H1 (cell line): Measurements from ENCODE around the gene ZNF683. TPM values are rescaled to one million over a fixed set of nuclear protein-coding genes. Genes with fewer than 3 reads are reported as not detected.

ENCODE experiments used
- CBX8 ChIP-seq: fragments of 300-800, 300-1000 bp; sonication (generic); IDR thresholded peaks from 2 replicates; pipeline ENCODE4 v1.7.1; 2016; ENCODE audit warnings: low read depth, low read length, borderline replicate concordance
- RAD21 ChIP-seq, 2 experiments: IDR thresholded peaks in 1 of 2; conservative IDR thresholded peaks in 1 of 2; 2 replicates each; pipeline ENCODE4 v1.6.1; 2011; ENCODE audit warnings: low read depth in 2 of 2, low read length in 2 of 2, improper control_type of control experiment in 1 of 2, inconsistent platforms in 1 of 2, mild to moderate bottlenecking in 1 of 2, moderate library complexity in 1 of 2
- RBBP5 ChIP-seq: IDR thresholded peaks from 2 replicates; pipeline ENCODE4 v1.7.1; 2012; ENCODE audit warnings: low read depth, mild to moderate bottlenecking, inconsistent platforms, low read length, moderate library complexity, borderline replicate concordance
- RNF2 ChIP-seq: fragments of 200-900, 300-1000 bp; sonication (generic); IDR thresholded peaks from 2 replicates; pipeline ENCODE4 v1.7.1; 2016; ENCODE audit warnings: borderline replicate concordance, low read depth, mild to moderate bottlenecking, antibody characterized with exemption, low read length; ENCODE audit not compliant: poor library complexity, severe bottlenecking; ENCODE audit errors: missing control alignments
- polyA plus RNA-seq, 7 experiments: library from polyadenylated mRNA; depleted of rRNA in 3 of 7; stranded (reverse) in 5 of 7; unstranded in 2 of 7; fragments of >200 nt in 5 of 7; fragments of 200-250 nt in 2 of 7; gene quantifications; 1 replicate in 5 of 7; 2 replicates in 1 of 7; 4 replicates in 1 of 7; pipeline versions ENCODE4 v1.2.1 to v1.2.3, GENCODE V29; 2011 to 2013; ENCODE audit warnings: missing spikeins in 2 of 7, mixed read lengths in 2 of 7
- total RNA-seq: library from RNA; stranded (reverse); fragmentation: NEBNext Ultra II Directional; extraction: Animal tissue kit (Norgen Biotek cat#: 25700); gene quantifications from 2 replicates; pipeline ENCODE4 v1.2.1, GENCODE V29; 2021

ZNF683 gene
- total and polyA plus RNA-seq, 2 of the 8 experiments (the other 6 are each of a cell fraction or from before 2014, with no cell fraction given) = not detected

- no peak for TF ChIP-seq RAD21 (IDR thresholded peaks at IDR 0.05 in 1 of 2, conservative IDR thresholded peaks at IDR 0.05 in 1 of 2; ENCODE audit: low read depth in 2 of 2, low read length in 2 of 2)
- TF ChIP-seq RNF2 = no peak
- TF ChIP-seq RBBP5 = no peak
- no peak for TF ChIP-seq CBX8
Measured at GRCh38 chr1:26373281-26373680, 731 bp upstream of the ZNF683 start (continued).
